Measurements from ENCODE around the gene LIMA1. TPM values are rescaled to one million over a fixed set of nuclear protein-coding genes. Genes with fewer than 3 reads are reported as not detected.

LIMA1 gene
- total and polyA plus RNA-seq, 9 of the 15 experiments (the other 6 are each of a cell fraction or from before 2014, with no cell fraction given), result 20.2 to 37.8 (median 27.3) TPM

DNA sequence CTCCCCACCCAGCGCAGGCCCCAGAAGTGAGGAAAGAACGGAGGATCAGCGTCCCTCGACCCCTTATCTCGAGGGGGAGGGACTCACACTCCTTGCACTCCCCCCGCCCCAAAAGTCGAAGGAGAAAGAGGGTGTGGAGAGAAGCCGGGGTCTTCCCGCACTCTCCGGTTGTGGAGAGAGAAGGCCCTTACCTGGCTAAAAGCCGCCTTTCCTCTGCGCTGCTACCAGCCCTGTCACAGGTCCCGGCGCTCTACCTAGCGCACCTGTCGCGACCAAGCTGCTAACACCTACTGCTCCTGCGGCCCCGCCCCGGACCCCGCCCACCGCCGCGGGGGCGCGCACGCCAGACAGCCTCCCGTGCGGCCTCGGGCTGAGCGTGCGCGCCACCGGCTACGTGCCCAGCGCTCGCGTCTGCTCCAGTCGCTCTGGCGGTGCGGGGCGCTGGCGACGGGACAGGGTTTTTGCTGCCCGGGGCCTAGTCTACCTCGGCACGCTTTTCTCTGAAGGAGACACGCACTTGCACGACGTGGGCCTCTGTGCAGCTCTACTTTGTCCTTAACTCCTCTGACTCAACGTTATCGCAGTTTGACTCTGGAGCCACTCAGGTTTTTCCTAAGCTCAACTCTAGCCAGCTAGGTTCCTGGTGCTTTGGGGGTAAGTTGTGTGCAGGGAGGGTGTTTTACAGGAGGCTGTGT is at the start of gene LIMA1 (continued):
- TF ChIP-seq, protein P1, sequence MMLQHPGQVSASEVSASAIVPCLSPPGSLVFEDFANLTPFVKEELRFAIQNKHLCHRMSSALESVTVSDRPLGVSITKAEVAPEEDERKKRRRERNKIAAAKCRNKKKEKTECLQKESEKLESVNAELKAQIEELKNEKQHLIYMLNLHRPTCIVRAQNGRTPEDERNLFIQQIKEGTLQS (IDR thresholded peaks at IDR 0.05), result no peak
- TF ChIP-seq, protein P1 (CRISPR knock-in tag; conservative IDR thresholded peaks at IDR 0.05), result no peak
- TF ChIP-seq MYBL2 (IDR thresholded peaks at IDR 0.05; ENCODE audit: low read depth) (no peak), MYBL2 (CRISPR knock-in tag; IDR thresholded peaks at IDR 0.05; ENCODE audit: borderline replicate concordance) (no peak), SMARCB1 (IDR thresholded peaks at IDR 0.05; ENCODE audit: insufficient read length, low read depth) (no peak), HNRNPLL (IDR thresholded peaks at IDR 0.05; ENCODE audit: low read depth, low read length, poor library complexity, severe bottlenecking) (peak; percentile 89), MEIS2 (IDR thresholded peaks at IDR 0.05; ENCODE audit: partially characterized antibody) (peak; percentile 35), DPF2 (IDR thresholded peaks at IDR 0.05) (no peak), CBX1 (IDR thresholded peaks at IDR 0.05; ENCODE audit: low read depth) (no peak), CBFB (CRISPR knock-in tag; IDR thresholded peaks at IDR 0.05) (no peak), NR2C2 (CRISPR knock-in tag; IDR thresholded peaks at IDR 0.05) (no peak; the same call in 1 of the 2 replicates), NR2C2 (tag; IDR thresholded peaks at IDR 0.05) (peak; percentile 40; the same call in 1 of the 2 replicates), PHF21A (IDR thresholded peaks at IDR 0.05; ENCODE audit: borderline replicate concordance, low read depth) (0 out of 2 replicates have a peak, but pooled peaks have one; percentile 50), KLF10 (CRISPR knock-in tag; IDR thresholded peaks at IDR 0.05) (no peak), PHF20 (IDR thresholded peaks at IDR 0.05; ENCODE audit: partially characterized antibody) (peak; percentile 26), KLF13 (tag; IDR thresholded peaks at IDR 0.05; ENCODE audit: borderline replicate concordance, low read depth) (no peak), SMARCC2 (IDR thresholded peaks at IDR 0.05; ENCODE audit: low read depth) (no peak), NUFIP1 (IDR thresholded peaks at IDR 0.05; ENCODE audit: partially characterized antibody) (no peak)
- TF ChIP-seq, protein P2, sequence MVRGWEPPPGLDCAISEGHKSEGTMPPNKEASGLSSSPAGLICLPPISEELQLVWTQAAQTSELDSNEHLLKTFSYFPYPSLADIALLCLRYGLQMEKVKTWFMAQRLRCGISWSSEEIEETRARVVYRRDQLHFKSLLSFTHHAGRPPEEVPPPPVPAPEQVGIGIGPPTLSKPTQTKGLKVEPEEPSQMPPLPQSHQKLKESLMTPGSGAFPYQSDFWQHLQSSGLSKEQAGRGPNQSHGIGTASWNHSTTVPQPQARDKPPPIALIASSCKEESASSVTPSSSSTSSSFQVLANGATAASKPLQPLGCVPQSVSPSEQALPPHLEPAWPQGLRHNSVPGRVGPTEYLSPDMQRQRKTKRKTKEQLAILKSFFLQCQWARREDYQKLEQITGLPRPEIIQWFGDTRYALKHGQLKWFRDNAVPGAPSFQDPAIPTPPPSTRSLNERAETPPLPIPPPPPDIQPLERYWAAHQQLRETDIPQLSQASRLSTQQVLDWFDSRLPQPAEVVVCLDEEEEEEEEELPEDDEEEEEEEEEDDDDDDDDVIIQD (CRISPR knock-in tag; IDR thresholded peaks at IDR 0.05), result no peak
- TF ChIP-seq, protein P3, sequence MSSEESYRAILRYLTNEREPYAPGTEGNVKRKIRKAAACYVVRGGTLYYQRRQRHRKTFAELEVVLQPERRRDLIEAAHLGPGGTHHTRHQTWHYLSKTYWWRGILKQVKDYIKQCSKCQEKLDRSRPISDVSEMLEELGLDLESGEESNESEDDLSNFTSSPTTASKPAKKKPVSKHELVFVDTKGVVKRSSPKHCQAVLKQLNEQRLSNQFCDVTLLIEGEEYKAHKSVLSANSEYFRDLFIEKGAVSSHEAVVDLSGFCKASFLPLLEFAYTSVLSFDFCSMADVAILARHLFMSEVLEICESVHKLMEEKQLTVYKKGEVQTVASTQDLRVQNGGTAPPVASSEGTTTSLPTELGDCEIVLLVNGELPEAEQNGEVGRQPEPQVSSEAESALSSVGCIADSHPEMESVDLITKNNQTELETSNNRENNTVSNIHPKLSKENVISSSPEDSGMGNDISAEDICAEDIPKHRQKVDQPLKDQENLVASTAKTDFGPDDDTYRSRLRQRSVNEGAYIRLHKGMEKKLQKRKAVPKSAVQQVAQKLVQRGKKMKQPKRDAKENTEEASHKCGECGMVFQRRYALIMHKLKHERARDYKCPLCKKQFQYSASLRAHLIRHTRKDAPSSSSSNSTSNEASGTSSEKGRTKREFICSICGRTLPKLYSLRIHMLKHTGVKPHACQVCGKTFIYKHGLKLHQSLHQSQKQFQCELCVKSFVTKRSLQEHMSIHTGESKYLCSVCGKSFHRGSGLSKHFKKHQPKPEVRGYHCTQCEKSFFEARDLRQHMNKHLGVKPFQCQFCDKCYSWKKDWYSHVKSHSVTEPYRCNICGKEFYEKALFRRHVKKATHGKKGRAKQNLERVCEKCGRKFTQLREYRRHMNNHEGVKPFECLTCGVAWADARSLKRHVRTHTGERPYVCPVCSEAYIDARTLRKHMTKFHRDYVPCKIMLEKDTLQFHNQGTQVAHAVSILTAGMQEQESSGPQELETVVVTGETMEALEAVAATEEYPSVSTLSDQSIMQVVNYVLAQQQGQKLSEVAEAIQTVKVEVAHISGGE (CRISPR knock-in tag; IDR thresholded peaks at IDR 0.05), result peak in 1 of 3 experiments; percentile 62; a peak in 1 of 6 replicates
